ENCODE results near the gene ABCB10.

Gene ABCB10

GRCh38 chr1:229537894-229538293, 20.6 kb downstream of the ABCB10 start:
- Mint-ChIP-seq H3K9me3 (no peaks in the 10 kb centered on the region), H3K4me1 (no peaks in the 10 kb centered on the region), H3K36me3 (ENCODE audit: low read depth) (peaks cover 66% of the 10 kb centered on the region), H3K27me3 (ENCODE audit: low read depth) (no peaks in the 10 kb centered on the region), H3K4me3 (no peak overlapping the region), H3K27ac (no peak overlapping the region)
- no peak for TF ChIP-seq CTCF (IDR thresholded peaks at IDR 0.05; ENCODE audit: unreplicated experiment in 3 of 3)

GRCh38 chr1:229536982-229537381, 21.5 kb downstream of the ABCB10 start:
- peaks cover 60% of the 10 kb centered on the region for H3K36me3 Mint-ChIP-seq (ENCODE audit: low read depth)
- no peak for TF ChIP-seq CTCF (IDR thresholded peaks at IDR 0.05; ENCODE audit: unreplicated experiment in 3 of 3)
- H3K4me3 Mint-ChIP-seq, result no peak overlapping the region

GRCh38 chr1:229535230-229535629, 23.3 kb downstream of the ABCB10 start:
- no peak for TF ChIP-seq CTCF (IDR thresholded peaks at IDR 0.05; ENCODE audit: unreplicated experiment in 3 of 3)
- H3K9me3 Mint-ChIP-seq, result no peaks in the 10 kb centered on the region
- H3K4me1 Mint-ChIP-seq, result no peaks in the 10 kb centered on the region
- H3K27ac Mint-ChIP-seq, result no peak overlapping the region
- H3K36me3 Mint-ChIP-seq (ENCODE audit: low read depth), result peaks cover 55% of the 10 kb centered on the region
- H3K4me3 Mint-ChIP-seq, result no peak overlapping the region
- no peaks in the 10 kb centered on the region for H3K27me3 Mint-ChIP-seq (ENCODE audit: low read depth)

More at GRCh38 chr1:229536982-229537381, 21.5 kb downstream of the ABCB10 start:
- H3K4me1 Mint-ChIP-seq, result no peaks in the 10 kb centered on the region
- H3K27ac Mint-ChIP-seq, result no peak overlapping the region
- H3K27me3 Mint-ChIP-seq (ENCODE audit: low read depth), result no peaks in the 10 kb centered on the region
- no peaks in the 10 kb centered on the region for H3K9me3 Mint-ChIP-seq

GRCh38 chr1:229531326-229531725, 27.2 kb downstream of the ABCB10 start:
- Mint-ChIP-seq H3K36me3 (ENCODE audit: low read depth) (peaks cover 57% of the 10 kb centered on the region), H3K9me3 (no peaks in the 10 kb centered on the region), H3K4me3 (no peak overlapping the region), H3K4me1 (no peaks in the 10 kb centered on the region), H3K27me3 (ENCODE audit: low read depth) (no peaks in the 10 kb centered on the region), H3K27ac (no peak overlapping the region)
- TF ChIP-seq CTCF (IDR thresholded peaks at IDR 0.05; ENCODE audit: unreplicated experiment in 3 of 3), result no peak

GRCh38 chr1:229529639-229530038, 28.9 kb downstream of the ABCB10 start:
- Mint-ChIP-seq H3K9me3 (no peaks in the 10 kb centered on the region), H3K36me3 (ENCODE audit: low read depth) (peaks cover 56% of the 10 kb centered on the region), H3K4me3 (no peak overlapping the region), H3K27me3 (ENCODE audit: low read depth) (no peaks in the 10 kb centered on the region), H3K27ac (no peak overlapping the region), H3K4me1 (no peaks in the 10 kb centered on the region)
- TF ChIP-seq CTCF (IDR thresholded peaks at IDR 0.05; ENCODE audit: unreplicated experiment in 3 of 3), result no peak

GRCh38 chr1:229526695-229527094, 31.8 kb downstream of the ABCB10 start:
- no peaks in the 10 kb centered on the region for H3K9me3 Mint-ChIP-seq
- no peak overlapping the region for H3K27ac Mint-ChIP-seq
- H3K4me1 Mint-ChIP-seq, result no peaks in the 10 kb centered on the region
- peaks cover 51% of the 10 kb centered on the region for H3K36me3 Mint-ChIP-seq (ENCODE audit: low read depth)
- TF ChIP-seq CTCF (IDR thresholded peaks at IDR 0.05; ENCODE audit: unreplicated experiment in 3 of 3), result no peak
- no peak overlapping the region for H3K4me3 Mint-ChIP-seq
- no peaks in the 10 kb centered on the region for H3K27me3 Mint-ChIP-seq (ENCODE audit: low read depth)

All from nephron (organoid).